ENCODE measurements around the gene CCDC63. TPM values are rescaled to one million over a fixed set of nuclear protein-coding genes. Genes with fewer than 3 reads are reported as not detected.

Gene CCDC63
- total and polyA plus RNA-seq, 9 of the 15 experiments (the other 6 are each of a cell fraction or from before 2014, with no cell fraction given), result not detected

- TF ChIP-seq NUFIP1 (IDR thresholded peaks at IDR 0.05; ENCODE audit: partially characterized antibody) (no peak), CGGBP1 (CRISPR knock-in tag; IDR thresholded peaks at IDR 0.05) (no peak), HBP1 (CRISPR knock-in tag; IDR thresholded peaks at IDR 0.05) (no peak), MAFF (IDR thresholded peaks at IDR 0.05; ENCODE audit: low read length) (no peak), SPI1 (IDR thresholded peaks at IDR 0.05; ENCODE audit: borderline replicate concordance, low read depth, low read length) (no peak), L3MBTL2 (IDR thresholded peaks at IDR 0.05) (peak; percentile 23; the same call in 1 of the 2 replicates), MAZ (CRISPR knock-in tag; conservative IDR thresholded peaks at IDR 0.05 in 1 of 2, IDR thresholded peaks at IDR 0.05 in 1 of 2) (peak; percentile 57 to 59; a peak in 2 of 4 replicates), STAT5A (IDR thresholded peaks at IDR 0.05; ENCODE audit: borderline replicate concordance, low read length) (no peak), PYGO2 (tag; IDR thresholded peaks at IDR 0.05) (no peak), ZEB2 (IDR thresholded peaks at IDR 0.05) (no peak), ZNF699 (CRISPR knock-in tag; IDR thresholded peaks at IDR 0.05; ENCODE audit: insufficient replicate concordance) (no peak), PCBP1 (IDR thresholded peaks at IDR 0.05; ENCODE audit: low read depth, low read length, poor library complexity, severe bottlenecking) (no peak), ATF7 (IDR thresholded peaks at IDR 0.05) (no peak), TGIF2 (CRISPR knock-in tag; IDR thresholded peaks at IDR 0.05) (no peak), HMGXB4 (CRISPR knock-in tag; IDR thresholded peaks at IDR 0.05) (no peak), CLOCK (CRISPR knock-in tag; IDR thresholded peaks at IDR 0.05; ENCODE audit: borderline replicate concordance) (no peak), HNRNPK (IDR thresholded peaks at IDR 0.05; ENCODE audit: low read depth, low read length, poor library complexity, severe bottlenecking) (no peak), HEY1 (CRISPR knock-in tag; IDR thresholded peaks at IDR 0.05; ENCODE audit: borderline replicate concordance) (no peak), NFYB (IDR thresholded peaks at IDR 0.05; ENCODE audit: extremely low read depth, insufficient read length) (no peak), NRF1 (conservative IDR thresholded peaks at IDR 0.05 in 1 of 2, IDR thresholded peaks at IDR 0.05 in 1 of 2) (peak; percentile 43 to 54; a peak in 3 of 4 replicates)
Observed at GRCh38 chr12:110846615-110847566, at the start of gene CCDC63 (continued).

Measured in K562 (cell line).